Measurements from ENCODE around the gene ISLR2. TPM values are rescaled to one million over a fixed set of nuclear protein-coding genes. Genes with fewer than 3 reads are reported as not detected.
"Not testable (repeated sequence)": the region's sequence is repeated elsewhere in the genome, so short reads cannot be mapped to it uniquely, and the experiment has no call there.

Gene ISLR2
- total RNA-seq: 1 to 10 TPM in 1 of 2 donors, under 1 TPM in 1; 0.31 to 2.6 TPM

DNA sequence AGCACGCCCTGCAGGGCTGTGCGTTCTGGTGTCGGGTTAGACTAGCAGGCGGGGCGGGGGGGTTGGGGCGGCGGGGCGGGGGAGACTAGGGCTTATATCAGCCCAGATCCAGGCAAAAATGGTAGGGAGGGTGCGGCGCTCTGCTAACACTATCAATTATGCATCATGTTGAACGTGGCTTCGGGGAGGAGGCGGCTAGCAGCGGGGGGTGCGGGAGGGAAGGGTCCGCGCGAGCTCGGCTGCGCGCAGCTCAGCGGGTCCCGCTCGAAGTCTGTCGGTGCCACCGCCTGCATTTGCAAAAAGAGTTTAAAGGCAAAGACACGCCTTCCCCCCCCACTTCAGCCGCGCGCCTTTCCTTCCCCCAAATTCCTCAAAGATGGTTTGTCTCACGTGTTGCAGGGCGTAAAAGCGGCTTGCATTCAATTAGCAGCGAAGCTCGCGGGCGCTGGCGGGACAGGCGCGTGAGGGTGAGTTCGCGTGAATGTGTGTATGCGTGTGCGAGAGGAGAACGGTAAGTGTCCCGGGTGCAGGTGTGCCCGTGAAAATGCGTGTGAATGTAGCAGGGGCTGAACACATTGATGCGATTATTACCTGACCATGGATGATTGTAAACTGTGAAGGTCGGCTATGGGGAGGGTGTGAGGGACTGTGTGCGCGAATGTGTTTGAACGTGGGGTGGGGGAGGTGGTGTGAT lies at the start of gene ISLR2:
Gene ISLR2, plus strand, starts transcription at position 432 of the 694 bp plus-strand sequence. CDS start 2,169 bp downstream, outside the sequence.
- Histone ChIP-seq H3K4me3 (peak within 1 kb of the TSS; percentile 16 to 50), H3K9me3 (no peaks in the 10 kb centered on the region), H3K27me3 (peaks cover 7 to 31% of the 10 kb centered on the region in 2 donors), H3K27ac (peak within 1 kb of the TSS; percentile 37 to 52), H3K4me1 (peaks cover 0 to 61% of the 10 kb centered on the region in 2 donors), H3K36me3 (no peaks in the 10 kb centered on the region)
- TF ChIP-seq, protein P1, sequence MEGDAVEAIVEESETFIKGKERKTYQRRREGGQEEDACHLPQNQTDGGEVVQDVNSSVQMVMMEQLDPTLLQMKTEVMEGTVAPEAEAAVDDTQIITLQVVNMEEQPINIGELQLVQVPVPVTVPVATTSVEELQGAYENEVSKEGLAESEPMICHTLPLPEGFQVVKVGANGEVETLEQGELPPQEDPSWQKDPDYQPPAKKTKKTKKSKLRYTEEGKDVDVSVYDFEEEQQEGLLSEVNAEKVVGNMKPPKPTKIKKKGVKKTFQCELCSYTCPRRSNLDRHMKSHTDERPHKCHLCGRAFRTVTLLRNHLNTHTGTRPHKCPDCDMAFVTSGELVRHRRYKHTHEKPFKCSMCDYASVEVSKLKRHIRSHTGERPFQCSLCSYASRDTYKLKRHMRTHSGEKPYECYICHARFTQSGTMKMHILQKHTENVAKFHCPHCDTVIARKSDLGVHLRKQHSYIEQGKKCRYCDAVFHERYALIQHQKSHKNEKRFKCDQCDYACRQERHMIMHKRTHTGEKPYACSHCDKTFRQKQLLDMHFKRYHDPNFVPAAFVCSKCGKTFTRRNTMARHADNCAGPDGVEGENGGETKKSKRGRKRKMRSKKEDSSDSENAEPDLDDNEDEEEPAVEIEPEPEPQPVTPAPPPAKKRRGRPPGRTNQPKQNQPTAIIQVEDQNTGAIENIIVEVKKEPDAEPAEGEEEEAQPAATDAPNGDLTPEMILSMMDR (IDR thresholded peaks at IDR 0.05): no peak
- DNase-seq (ENCODE audit: low spot score): no peak

- not testable (repeated sequence) for H3K4me1 ChIP-seq; H3K27me3 ChIP-seq; H3K36me3 ChIP-seq; H3K4me3 ChIP-seq; H3K27ac ChIP-seq; H3K9me3 ChIP-seq; DNase-seq (ENCODE audit: low spot score)
These were observed 47.9 kb upstream of the ISLR2 start, which contains the start of gene GOLGA6A for GRCh38 chr15:74082450-74082849. TSS of gene GOLGA6A (minus strand) at chr15:74082550. CDS start at chr15:74082509, 41 bp downstream.

DNA sequence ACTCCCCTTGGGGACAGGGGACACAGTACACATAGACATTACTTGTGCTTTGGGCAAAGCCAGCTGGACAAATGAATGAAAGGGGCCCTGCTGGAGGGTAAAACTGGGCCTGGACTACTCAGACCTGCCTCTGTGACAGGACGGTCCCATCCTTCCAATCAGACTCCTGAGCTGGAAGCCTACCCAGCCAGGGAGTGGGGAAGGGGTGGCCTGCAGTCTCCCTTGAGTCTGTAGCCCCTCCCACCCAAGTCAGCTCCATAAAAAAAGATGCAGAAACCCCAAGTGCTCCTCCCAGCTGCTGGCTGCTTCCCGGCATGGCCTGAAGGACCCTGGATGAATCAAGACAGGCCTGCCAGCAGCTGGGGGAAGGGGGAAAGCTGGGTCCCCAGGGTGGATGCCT lies 35.8 kb upstream of the ISLR2 start:
- not testable (repeated sequence) for DNase-seq (ENCODE audit: low spot score); H3K9me3 ChIP-seq

DNA sequence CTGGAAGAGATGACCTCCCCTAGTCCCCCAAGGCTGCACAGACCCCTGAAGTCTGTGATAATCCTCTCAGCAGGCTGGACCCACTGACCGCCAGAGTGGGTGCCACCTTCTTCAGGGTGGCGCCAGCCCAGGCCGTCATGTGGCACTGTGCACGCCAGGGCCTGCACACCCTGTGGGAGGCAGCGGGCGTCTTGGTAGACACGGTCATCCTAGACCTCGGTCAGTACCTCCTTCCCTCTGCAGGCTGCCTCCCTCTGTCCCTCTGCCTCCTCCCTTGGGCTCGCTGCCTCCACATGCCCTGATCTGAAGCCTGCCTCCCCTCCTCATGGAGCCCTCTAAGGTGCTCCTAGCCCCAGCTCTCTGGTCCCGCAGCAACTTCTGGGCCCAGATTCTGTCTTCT lies 34.8 kb upstream of the ISLR2 start:
- DNase-seq (ENCODE audit: low spot score); H3K4me1 ChIP-seq; H3K4me3 ChIP-seq; H3K27ac ChIP-seq; H3K36me3 ChIP-seq; H3K27me3 ChIP-seq; H3K9me3 ChIP-seq: not testable (repeated sequence)

More for the DNA sequence above, 35.8 kb upstream of the ISLR2 start:
- H3K4me3 ChIP-seq, H3K4me1 ChIP-seq, H3K27ac ChIP-seq, H3K36me3 ChIP-seq, H3K27me3 ChIP-seq: not testable (repeated sequence)

- not testable (repeated sequence) for H3K4me1 ChIP-seq; H3K4me3 ChIP-seq; H3K36me3 ChIP-seq; H3K9me3 ChIP-seq; H3K27me3 ChIP-seq; H3K27ac ChIP-seq; DNase-seq (ENCODE audit: low spot score)
These were observed 33.5 kb upstream of the ISLR2 start for GRCh38 chr15:74096753-74097474.

- peak; percentile 97 for DNase-seq (ENCODE audit: low spot score)
- not testable (repeated sequence) for H3K27me3 ChIP-seq
- H3K4me3 ChIP-seq: peak overlapping the region; percentile 34 to 51
These were observed 30.2 kb upstream of the ISLR2 start for GRCh38 chr15:74099963-74100733.

GRCh38 chr15:74108111-74108510 lies 22.3 kb upstream of the ISLR2 start:
- H3K36me3 ChIP-seq: no peaks in the 10 kb centered on the region
- TF ChIP-seq, protein P1 (IDR thresholded peaks at IDR 0.05): no peak
- no peaks in the 10 kb centered on the region for H3K4me1 ChIP-seq
- no peak overlapping the region for H3K4me3 ChIP-seq
- H3K9me3 ChIP-seq: no peaks in the 10 kb centered on the region
- H3K27ac ChIP-seq: no peak overlapping the region
- DNase-seq (ENCODE audit: low spot score): no peak
- no peaks in the 10 kb centered on the region for H3K27me3 ChIP-seq

More at GRCh38 chr15:74099963-74100733, 30.2 kb upstream of the ISLR2 start:
- H3K9me3 ChIP-seq, H3K4me1 ChIP-seq, H3K36me3 ChIP-seq: not testable (repeated sequence)
- peak overlapping the region; percentile 24 to 49 for H3K27ac ChIP-seq

- not testable (repeated sequence) for H3K9me3 ChIP-seq; H3K4me1 ChIP-seq; H3K36me3 ChIP-seq; DNase-seq (ENCODE audit: low spot score); H3K27me3 ChIP-seq; H3K4me3 ChIP-seq; H3K27ac ChIP-seq
These were observed 21.8 kb upstream of the ISLR2 start for GRCh38 chr15:74108611-74109010.

Data from right atrium auricular region (tissue), 2 donors.